Measurements from ENCODE around the gene SEC61B.

Gene SEC61B

GRCh38 chr9:99269416-99269815 is 47.3 kb downstream of the SEC61B start:
- no peak for DNase-seq (ENCODE audit: low read depth in 1 of 2, low spot score in 1 of 2)

- DNase-seq (ENCODE audit: low read depth in 1 of 2, low spot score in 1 of 2), result no peak
These were observed 48.4 kb downstream of the SEC61B start for GRCh38 chr9:99270491-99270890.

DNA sequence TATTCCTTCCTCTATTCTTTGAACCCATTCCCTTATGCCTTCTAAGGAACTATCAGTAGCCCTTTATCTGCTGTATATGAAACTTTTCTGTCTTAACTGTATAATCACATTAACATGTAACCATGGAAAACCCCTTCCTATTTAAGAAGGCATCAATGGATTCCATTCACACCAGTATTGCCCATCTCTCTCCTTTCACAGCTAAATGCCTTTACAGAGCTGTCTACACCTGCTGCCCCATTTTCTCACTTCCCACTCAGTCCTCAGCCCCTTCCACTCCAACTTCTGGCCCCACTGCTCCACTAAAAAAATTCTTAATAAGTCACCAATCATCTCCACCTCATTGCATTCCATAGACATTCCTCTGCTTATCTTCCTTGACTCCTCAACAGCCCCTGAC is 50.8 kb downstream of the SEC61B start:
- no peak for DNase-seq (ENCODE audit: low read depth in 1 of 2, low spot score in 1 of 2)

DNA sequence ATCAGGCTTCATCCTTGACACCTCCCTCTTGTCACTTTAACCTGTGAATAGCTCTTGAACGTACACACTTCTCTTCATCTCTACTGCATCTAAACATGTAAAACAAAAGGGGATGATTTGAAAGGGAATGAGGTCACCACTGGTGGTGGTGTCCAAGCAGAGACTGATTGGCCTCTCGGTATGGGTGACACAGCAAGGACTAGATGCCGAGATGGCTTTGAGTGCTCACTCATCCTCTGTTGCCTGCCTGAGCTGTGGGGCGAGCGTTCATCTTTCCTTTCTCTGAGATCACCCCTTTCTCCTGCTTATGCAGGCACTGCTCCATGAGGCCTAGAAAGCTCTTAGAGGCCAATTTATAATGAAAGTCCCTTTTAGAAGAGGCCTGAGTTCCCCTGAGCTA is 51.9 kb downstream of the SEC61B start:
- DNase-seq (ENCODE audit: low read depth in 1 of 2, low spot score in 1 of 2), result no peak

- no peak for DNase-seq (ENCODE audit: low read depth in 1 of 2, low spot score in 1 of 2)
These were observed 52.4 kb downstream of the SEC61B start for GRCh38 chr9:99274495-99274894.

Data from stimulated activated CD4-positive, alpha-beta T cell treated with anti-CD3 and anti-CD28 coated beads, Interleukin-15, amount 100 ng/mL, for 1 hour (primary cell).